Measurements from ENCODE around the gene PPP1R12B. TPM values are rescaled to one million over a fixed set of nuclear protein-coding genes. Genes with fewer than 3 reads are reported as not detected.

PPP1R12B gene
- total and polyA plus RNA-seq, 4 donors = 31.1 to 47.0 (median 39.2) TPM

GRCh38 chr1:202568410-202568809 is 219.9 kb downstream of the PPP1R12B start:
- Histone ChIP-seq H3K27ac (ENCODE audit: low read depth, low read length) (peak overlapping the region; percentile 62), H3K4me3 (ENCODE audit: low read depth, low read length) (no peak overlapping the region), H3K27me3 (ENCODE audit: control insufficient read depth, insufficient read depth, low read length) (no peaks in the 10 kb centered on the region), H3K4me1 (ENCODE audit: control insufficient read depth, insufficient read depth, low read length) (no peaks in the 10 kb centered on the region), H3K36me3 (ENCODE audit: control insufficient read depth, insufficient read depth, low read length) (peaks cover 3% of the 10 kb centered on the region), H3K9me3 (ENCODE audit: control insufficient read depth, insufficient read depth, low read length) (no peaks in the 10 kb centered on the region)
- no CpG with 5 or more reads among the region's 2 CpGs for WGBS (ENCODE audit: insufficient coverage)
- peak in 1 of 6 donors; percentile 65 for DNase-seq (ENCODE audit: low read depth in 4 of 6, low spot score in 6 of 6)

DNA sequence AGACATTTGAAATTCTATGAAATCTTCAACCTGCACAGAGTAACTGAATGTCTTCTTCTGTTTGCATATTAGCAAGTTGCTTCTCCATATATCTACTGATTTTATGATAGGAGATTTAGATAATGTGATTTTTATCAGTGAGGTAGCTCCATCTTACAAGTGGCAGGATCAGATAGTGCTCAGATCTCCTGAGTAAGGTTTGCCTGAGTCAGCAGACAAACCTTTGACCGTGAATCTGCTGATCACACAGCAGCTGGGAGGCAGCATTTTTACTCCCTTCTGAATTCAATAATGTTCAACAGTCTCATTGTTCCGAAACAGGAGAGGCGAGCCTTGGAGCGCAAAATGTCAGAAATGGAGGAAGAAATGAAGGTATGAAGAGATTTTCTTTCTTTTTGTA is 220.3 kb downstream of the PPP1R12B start:
- 38% methylated on average over 1 of the region's 4 CpGs for WGBS (ENCODE audit: insufficient coverage)
- Histone ChIP-seq H3K27me3 (ENCODE audit: control insufficient read depth, insufficient read depth, low read length) (no peaks in the 10 kb centered on the region), H3K36me3 (ENCODE audit: control insufficient read depth, insufficient read depth, low read length) (peaks cover 3% of the 10 kb centered on the region), H3K4me1 (ENCODE audit: control insufficient read depth, insufficient read depth, low read length) (no peaks in the 10 kb centered on the region), H3K9me3 (ENCODE audit: control insufficient read depth, insufficient read depth, low read length) (no peaks in the 10 kb centered on the region), H3K4me3 (ENCODE audit: low read depth, low read length) (no peak overlapping the region), H3K27ac (ENCODE audit: low read depth, low read length) (peak overlapping the region; percentile 62)
- peak in 1 of 6 donors; percentile 67 for DNase-seq (ENCODE audit: low read depth in 4 of 6, low spot score in 6 of 6)

- Histone ChIP-seq H3K27ac (ENCODE audit: low read depth, low read length) (peak overlapping the region; percentile 10), H3K4me1 (ENCODE audit: control insufficient read depth, insufficient read depth, low read length) (no peaks in the 10 kb centered on the region), H3K36me3 (ENCODE audit: control insufficient read depth, insufficient read depth, low read length) (peaks cover 3% of the 10 kb centered on the region), H3K9me3 (ENCODE audit: control insufficient read depth, insufficient read depth, low read length) (no peaks in the 10 kb centered on the region), H3K4me3 (ENCODE audit: low read depth, low read length) (no peak overlapping the region), H3K27me3 (ENCODE audit: control insufficient read depth, insufficient read depth, low read length) (no peaks in the 10 kb centered on the region)
- peak in 1 of 6 donors; percentile 38 for DNase-seq (ENCODE audit: low read depth in 4 of 6, low spot score in 6 of 6)
These were observed 221.2 kb downstream of the PPP1R12B start for GRCh38 chr1:202569393-202570322.

DNA sequence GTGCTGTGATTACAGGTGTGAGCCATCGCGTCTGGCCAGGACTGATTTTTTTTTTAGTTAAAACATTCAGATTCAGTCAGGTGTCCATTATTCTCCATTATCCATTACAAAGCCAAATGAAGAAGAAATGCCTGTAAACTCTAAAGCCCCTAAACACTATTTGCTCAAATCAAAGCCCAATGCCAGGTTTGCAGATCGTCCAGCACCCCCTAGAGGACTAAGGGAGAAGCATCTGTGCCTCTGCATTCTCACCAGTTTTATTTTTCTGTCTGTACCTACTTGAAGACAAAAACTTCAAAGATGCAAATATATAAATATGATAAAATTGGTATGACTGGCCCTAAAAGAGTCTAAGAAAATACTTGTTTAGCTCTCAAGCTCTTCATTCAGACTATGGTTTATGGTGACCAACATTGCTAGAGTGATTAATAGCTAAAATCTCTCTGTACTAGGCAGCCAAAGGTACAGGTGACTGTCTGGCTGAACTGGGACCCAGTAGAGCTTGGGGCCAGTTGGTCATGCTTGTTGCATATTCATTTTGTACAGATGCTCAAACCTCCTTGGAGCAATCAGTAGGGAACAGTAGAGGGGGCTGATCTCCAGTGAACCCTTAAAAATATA is 223.3 kb downstream of the PPP1R12B start:
- DNase-seq (ENCODE audit: low read depth in 4 of 6, low spot score in 6 of 6) = peak in 2 of 6 donors; percentile 60 to 73
- peaks cover 8% of the 10 kb centered on the region for H3K36me3 ChIP-seq (ENCODE audit: control insufficient read depth, insufficient read depth, low read length)
- H3K27me3 ChIP-seq (ENCODE audit: control insufficient read depth, insufficient read depth, low read length) = no peaks in the 10 kb centered on the region
- H3K9me3 ChIP-seq (ENCODE audit: control insufficient read depth, insufficient read depth, low read length) = no peaks in the 10 kb centered on the region
- no peak overlapping the region for H3K4me3 ChIP-seq (ENCODE audit: low read depth, low read length)
- H3K4me1 ChIP-seq (ENCODE audit: control insufficient read depth, insufficient read depth, low read length) = no peaks in the 10 kb centered on the region
- 92% methylated on average over 2 of the region's 3 CpGs for WGBS (ENCODE audit: insufficient coverage)
- H3K27ac ChIP-seq (ENCODE audit: low read depth, low read length) = no peak overlapping the region

- Histone ChIP-seq H3K4me3 (ENCODE audit: low read depth, low read length) (no peak overlapping the region), H3K27ac (ENCODE audit: low read depth, low read length) (no peak overlapping the region), H3K27me3 (ENCODE audit: control insufficient read depth, insufficient read depth, low read length) (no peaks in the 10 kb centered on the region), H3K4me1 (ENCODE audit: control insufficient read depth, insufficient read depth, low read length) (no peaks in the 10 kb centered on the region), H3K36me3 (ENCODE audit: control insufficient read depth, insufficient read depth, low read length) (peaks cover 8% of the 10 kb centered on the region), H3K9me3 (ENCODE audit: control insufficient read depth, insufficient read depth, low read length) (no peaks in the 10 kb centered on the region)
- 100% methylated on average over 1 of the region's 1 CpG for WGBS (ENCODE audit: insufficient coverage)
- DNase-seq (ENCODE audit: low read depth in 4 of 6, low spot score in 6 of 6) = no peak
These were observed 224.4 kb downstream of the PPP1R12B start for GRCh38 chr1:202572867-202573266.

DNA sequence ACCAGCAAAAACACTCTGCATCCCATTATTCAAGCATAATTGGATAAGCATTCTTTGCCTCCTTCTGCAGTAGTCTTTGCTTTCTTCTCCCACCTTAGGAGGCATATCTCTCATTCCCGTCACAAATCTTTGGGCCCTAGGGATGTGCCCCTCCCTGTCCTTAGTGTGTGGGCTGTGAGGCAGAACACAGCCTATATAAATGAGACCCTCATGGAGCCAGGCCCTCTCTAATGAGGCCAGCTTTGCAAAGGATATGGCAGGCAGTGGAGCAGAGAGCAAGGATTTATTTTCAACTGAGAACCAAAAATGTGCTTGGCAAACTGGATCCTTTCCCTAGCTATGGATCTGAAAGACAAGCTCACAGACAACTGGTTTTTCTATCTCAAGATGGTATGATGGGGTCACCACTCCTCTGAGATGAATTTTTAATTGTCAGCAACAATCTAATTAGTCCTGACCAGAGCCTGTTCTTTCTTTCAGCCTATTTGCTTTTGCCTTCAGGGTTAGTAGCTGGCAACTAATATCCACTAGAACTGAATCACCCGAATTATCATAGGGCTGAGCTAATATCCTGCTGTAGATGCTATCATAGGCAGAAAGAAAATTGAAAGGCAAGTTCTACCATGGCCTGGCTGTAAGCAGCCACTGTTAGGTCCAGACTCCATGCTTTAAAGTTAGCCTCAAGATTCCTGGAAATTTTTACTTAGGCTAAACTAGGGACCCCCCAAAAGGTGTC is 227.6 kb downstream of the PPP1R12B start:
- Histone ChIP-seq H3K27me3 (ENCODE audit: control insufficient read depth, insufficient read depth, low read length) (no peaks in the 10 kb centered on the region), H3K27ac (ENCODE audit: low read depth, low read length) (no peak overlapping the region), H3K4me3 (ENCODE audit: low read depth, low read length) (no peak overlapping the region), H3K36me3 (ENCODE audit: control insufficient read depth, insufficient read depth, low read length) (peaks cover 11% of the 10 kb centered on the region), H3K4me1 (ENCODE audit: control insufficient read depth, insufficient read depth, low read length) (peaks cover 4% of the 10 kb centered on the region), H3K9me3 (ENCODE audit: control insufficient read depth, insufficient read depth, low read length) (no peaks in the 10 kb centered on the region)
- no CpG with 5 or more reads among the region's 2 CpGs for WGBS (ENCODE audit: insufficient coverage)
- DNase-seq (ENCODE audit: low read depth in 4 of 6, low spot score in 6 of 6) = peak in 1 of 6 donors; percentile 45

GRCh38 chr1:202576816-202577215 is 228.3 kb downstream of the PPP1R12B start:
- Histone ChIP-seq H3K36me3 (ENCODE audit: control insufficient read depth, insufficient read depth, low read length) (peaks cover 15% of the 10 kb centered on the region), H3K4me3 (ENCODE audit: low read depth, low read length) (no peak overlapping the region), H3K27ac (ENCODE audit: low read depth, low read length) (no peak overlapping the region), H3K4me1 (ENCODE audit: control insufficient read depth, insufficient read depth, low read length) (peaks cover 4% of the 10 kb centered on the region), H3K9me3 (ENCODE audit: control insufficient read depth, insufficient read depth, low read length) (no peaks in the 10 kb centered on the region), H3K27me3 (ENCODE audit: control insufficient read depth, insufficient read depth, low read length) (no peaks in the 10 kb centered on the region)
- no peak for DNase-seq (ENCODE audit: low read depth in 4 of 6, low spot score in 6 of 6)
- WGBS (ENCODE audit: insufficient coverage) = 100% methylated on average over 1 of the region's 1 CpG

DNA sequence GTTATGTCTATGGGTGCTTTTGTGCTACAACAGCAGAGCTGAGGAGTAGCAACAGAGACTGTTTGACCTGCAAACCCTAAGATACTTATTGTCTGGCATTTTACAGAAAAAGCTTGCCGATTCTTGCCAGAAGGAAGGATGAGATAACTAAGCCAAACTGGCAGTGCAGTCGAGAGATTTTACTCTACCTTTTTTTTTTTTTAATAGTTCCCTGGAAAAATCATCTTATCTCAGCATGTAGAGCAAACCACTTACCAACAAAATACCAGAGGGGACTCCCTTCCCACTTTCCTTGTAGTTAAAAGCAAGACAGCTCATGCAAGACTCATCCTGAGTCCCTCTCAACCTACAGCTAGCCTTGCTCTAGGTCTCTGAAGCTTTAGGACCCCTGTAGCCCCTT is 228.9 kb downstream of the PPP1R12B start:
- Histone ChIP-seq H3K36me3 (ENCODE audit: control insufficient read depth, insufficient read depth, low read length) (peaks cover 15% of the 10 kb centered on the region), H3K27me3 (ENCODE audit: control insufficient read depth, insufficient read depth, low read length) (no peaks in the 10 kb centered on the region), H3K4me3 (ENCODE audit: low read depth, low read length) (no peak overlapping the region), H3K9me3 (ENCODE audit: control insufficient read depth, insufficient read depth, low read length) (no peaks in the 10 kb centered on the region), H3K27ac (ENCODE audit: low read depth, low read length) (peak overlapping the region; percentile 12), H3K4me1 (ENCODE audit: control insufficient read depth, insufficient read depth, low read length) (peaks cover 4% of the 10 kb centered on the region)
- WGBS (ENCODE audit: insufficient coverage) = 40% methylated on average over 2 of the region's 2 CpGs
- DNase-seq (ENCODE audit: low read depth in 4 of 6, low spot score in 6 of 6) = no peak

GRCh38 chr1:202578001-202578504 is 229.6 kb downstream of the PPP1R12B start:
- H3K36me3 ChIP-seq (ENCODE audit: control insufficient read depth, insufficient read depth, low read length) = peaks cover 12% of the 10 kb centered on the region
- H3K27ac ChIP-seq (ENCODE audit: low read depth, low read length) = peak overlapping the region; percentile 57
- DNase-seq (ENCODE audit: low read depth in 4 of 6, low spot score in 6 of 6) = peak in 1 of 6 donors; percentile 55
- H3K27me3 ChIP-seq (ENCODE audit: control insufficient read depth, insufficient read depth, low read length) = no peaks in the 10 kb centered on the region
- no peak overlapping the region for H3K4me3 ChIP-seq (ENCODE audit: low read depth, low read length)
- 35% methylated on average over 3 of the region's 4 CpGs for WGBS (ENCODE audit: insufficient coverage)
- H3K4me1 ChIP-seq (ENCODE audit: control insufficient read depth, insufficient read depth, low read length) = peaks cover 4% of the 10 kb centered on the region
- no peaks in the 10 kb centered on the region for H3K9me3 ChIP-seq (ENCODE audit: control insufficient read depth, insufficient read depth, low read length)
